H1 (cell line): Measurements from ENCODE around the gene ARHGAP24. TPM values are rescaled to one million over a fixed set of nuclear protein-coding genes. Genes with fewer than 3 reads are reported as not detected.

Source experiments
- CTCF ChIA-PET: fragments of 300-600 bp; sonication (Branson Sonifier 250); formaldehyde crosslinking; loops from one replicate; lab custom pipeline; 2021; ENCODE audit not compliant: partially characterized antibody; lab: Charles Lee
- POLR2A ChIA-PET: fragments of 300-600 bp; sonication (Branson Sonifier 250); formaldehyde crosslinking; loops from one replicate; lab custom pipeline; 2021; ENCODE audit warnings: inconsistent platforms; ENCODE audit not compliant: partially characterized antibody; lab: Charles Lee
- DNase-seq, 2 experiments: peaks; one replicate each; pipeline versions ENCODE4 v3.0.0 to v3.0.0-alpha.2; 2010 to 2022; ENCODE audit warnings: low spot score in 2 of 2, low read depth in 1 of 2, mixed read lengths in 1 of 2
- FAIRE-seq: peaks from 2 replicates; lab custom pipeline; 2011; peaks lifted over from hg19 to GRCh38; lab: Jason Lieb, UNC
- H2AFZ ChIP-seq: 2 replicates; pipeline ENCODE4 v1.8.1; 2012; ENCODE audit warnings: low read length, inconsistent platforms
- H2AK5ac ChIP-seq: 2 replicates; pipeline ENCODE4 v1.6.1; 2013; ENCODE audit warnings: low read depth, low read length
- H2BK120ac ChIP-seq: replicated peaks from 2 replicates; pipeline ENCODE3; 2013; ENCODE audit warnings: low read depth, low read length, inconsistent platforms
- H2BK12ac ChIP-seq: 2 replicates; pipeline ENCODE4 v1.6.1; 2013; ENCODE audit warnings: low read depth, low read length
- H2BK15ac ChIP-seq: 2 replicates; pipeline ENCODE4 v1.6.1; 2013; ENCODE audit warnings: low read length
- H2BK20ac ChIP-seq: 2 replicates; pipeline ENCODE4 v1.6.1; 2013; ENCODE audit warnings: low read length
- H2BK5ac ChIP-seq: 2 replicates; pipeline ENCODE4 v1.6.1; 2013; ENCODE audit warnings: low read depth, low read length
- H3K14ac ChIP-seq: 2 replicates; pipeline ENCODE4 v1.6.1; 2013; ENCODE audit warnings: inconsistent platforms; ENCODE audit not compliant: insufficient read length
- H3K18ac ChIP-seq: 2 replicates; pipeline ENCODE4 v1.6.1; 2013; ENCODE audit warnings: low read length; ENCODE audit errors: extremely low read depth
- H3K23ac ChIP-seq: 2 replicates; pipeline ENCODE4 v1.6.1; 2013; ENCODE audit warnings: inconsistent platforms; ENCODE audit not compliant: insufficient read length
- H3K23me2 ChIP-seq: 2 replicates; pipeline ENCODE4 v1.6.1; 2013; ENCODE audit warnings: low read depth, low read length
- H3K27ac ChIP-seq: 2 replicates; pipeline ENCODE4 v1.6.1; 2011; ENCODE audit warnings: low read depth, low read length, inconsistent platforms
- H3K27me3 ChIP-seq, 4 experiments: replicated peaks in 1 of 4; 1 replicate in 1 of 4; 2 replicates in 3 of 4; pipeline versions ENCODE4 v1.6.1 to v1.8.1; 2011 to 2013; ENCODE audit warnings: low read length in 3 of 4, mild to moderate bottlenecking in 3 of 4, inconsistent platforms in 2 of 4, mixed read lengths in 2 of 4, moderate library complexity in 1 of 4; ENCODE audit not compliant: control insufficient read depth in 3 of 4, insufficient read depth in 3 of 4; ENCODE audit errors: extremely low read depth in 1 of 4
- H3K36me3 ChIP-seq, 4 experiments: 2 replicates each; pipeline versions ENCODE4 v1.6.1 to v1.8.1; 2011 to 2013; ENCODE audit warnings: mild to moderate bottlenecking in 4 of 4, low read length in 3 of 4, moderate library complexity in 2 of 4, control low read depth in 1 of 4, inconsistent platforms in 1 of 4; ENCODE audit not compliant: insufficient read depth in 4 of 4, control insufficient read depth in 2 of 4
- H3K4ac ChIP-seq: replicated peaks from 2 replicates; pipeline ENCODE3; 2013; ENCODE audit warnings: low read length, low read depth, mixed read lengths, inconsistent platforms; ENCODE audit not compliant: insufficient read length
- H3K4me1 ChIP-seq, 4 experiments: replicated peaks in 1 of 4; 1 replicate in 1 of 4; 2 replicates in 3 of 4; pipeline versions ENCODE4 v1.6.1 to v1.8.1; 2011 to 2013; ENCODE audit warnings: low read length in 3 of 4, inconsistent platforms in 2 of 4, mixed read lengths in 1 of 4; ENCODE audit not compliant: insufficient read depth in 4 of 4, control insufficient read depth in 3 of 4
- H3K4me2 ChIP-seq, 2 experiments: 2 replicates each; pipeline versions ENCODE4 v1.6.1 to v1.8.1; 2011 to 2013; ENCODE audit warnings: low read depth in 2 of 2, low read length in 2 of 2, control low read depth in 1 of 2, inconsistent platforms in 1 of 2, mild to moderate bottlenecking in 1 of 2; ENCODE audit not compliant: insufficient read depth in 1 of 2
- H3K4me3 ChIP-seq, 4 experiments: fragments of 200-600, 300-600 bp in 1 of 4; sonication (generic), shearing (Covaris generic), sonication (Bioruptor Twin) in 1 of 4; 2 replicates each; pipeline versions ENCODE4 v1.5.1 to v1.8.1; 2011 to 2016; ENCODE audit warnings: low read length in 4 of 4, low read depth in 3 of 4, control low read depth in 2 of 4, inconsistent platforms in 2 of 4, mild to moderate bottlenecking in 2 of 4, mixed read lengths in 1 of 4, moderate library complexity in 1 of 4; ENCODE audit not compliant: insufficient read depth in 2 of 4; ENCODE audit errors: extremely low read depth in 1 of 4
- H3K56ac ChIP-seq: replicated peaks from 2 replicates; pipeline ENCODE3; 2013; ENCODE audit warnings: low read depth, mild to moderate bottlenecking, mixed read lengths, low read length, inconsistent platforms; ENCODE audit not compliant: insufficient read length
- H3K79me1 ChIP-seq: 2 replicates; pipeline ENCODE4 v1.6.1; 2013; ENCODE audit warnings: low read depth, low read length, control low read depth
- H3K79me2 ChIP-seq, 2 experiments: 2 replicates each; pipeline versions ENCODE4 v1.6.1 to v1.8.1; 2012 to 2013; ENCODE audit warnings: low read length in 2 of 2, mild to moderate bottlenecking in 2 of 2, inconsistent platforms in 1 of 2; ENCODE audit not compliant: insufficient read depth in 2 of 2, control insufficient read depth in 1 of 2
- H3K9ac ChIP-seq, 4 experiments: replicated peaks in 1 of 4; 1 replicate in 1 of 4; 2 replicates in 3 of 4; pipeline versions ENCODE4 v1.6.1 to v1.8.1; 2011 to 2013; ENCODE audit warnings: low read depth in 3 of 4, low read length in 3 of 4, control low read depth in 2 of 4, mild to moderate bottlenecking in 2 of 4, moderate library complexity in 2 of 4, inconsistent platforms in 1 of 4; ENCODE audit errors: extremely low read depth in 1 of 4
- H3K9me3 ChIP-seq, 2 experiments: 2 replicates each; pipeline versions ENCODE4 v1.6.1 to v1.8.1; 2012 to 2013; ENCODE audit warnings: mild to moderate bottlenecking in 2 of 2, moderate library complexity in 2 of 2, control low read depth in 1 of 2, inconsistent platforms in 1 of 2, low read depth in 1 of 2, low read length in 1 of 2, mixed read lengths in 1 of 2; ENCODE audit not compliant: insufficient read depth in 2 of 2
- H4K20me1 ChIP-seq, 2 experiments: replicated peaks in 1 of 2; 2 replicates each; pipeline versions ENCODE3 to v1.8.1; 2011 to 2013; ENCODE audit warnings: inconsistent platforms in 2 of 2, low read length in 2 of 2, mild to moderate bottlenecking in 1 of 2; ENCODE audit not compliant: insufficient read depth in 2 of 2, control insufficient read depth in 1 of 2
- H4K5ac ChIP-seq: 2 replicates; pipeline ENCODE4 v1.6.1; 2013; ENCODE audit warnings: low read length, low read depth, mixed read lengths, inconsistent platforms; ENCODE audit not compliant: insufficient read length
- H4K8ac ChIP-seq: 2 replicates; pipeline ENCODE4 v1.8.0; 2013; ENCODE audit warnings: mild to moderate bottlenecking, moderate library complexity, low read length, inconsistent platforms; ENCODE audit not compliant: insufficient read depth; ENCODE audit errors: extremely low read depth
- H4K91ac ChIP-seq: replicated peaks from 2 replicates; pipeline ENCODE3; 2013; ENCODE audit warnings: low read length, mixed read lengths, inconsistent platforms; ENCODE audit not compliant: insufficient read length
- ATF3 ChIP-seq: IDR thresholded peaks from 2 replicates; pipeline ENCODE4 v1.6.1; 2011; ENCODE audit warnings: low read depth, mild to moderate bottlenecking, low read length; ENCODE audit not compliant: insufficient read depth
- CHD2 ChIP-seq: IDR thresholded peaks from 2 replicates; pipeline ENCODE4 v1.6.1; 2012; ENCODE audit warnings: low read length, improper control_type of control experiment
- CTBP2 ChIP-seq: IDR thresholded peaks from 2 replicates; pipeline ENCODE4 v1.7.0; 2011; ENCODE audit warnings: borderline replicate concordance, mild to moderate bottlenecking, moderate library complexity, mixed read lengths, low read length; ENCODE audit not compliant: insufficient read depth, insufficient read length
- EP300 ChIP-seq, 2 experiments: IDR thresholded peaks; 1 replicate in 1 of 2; 2 replicates in 1 of 2; pipeline ENCODE4 v1.6.1; 2011 to 2012; ENCODE audit warnings: low read depth in 2 of 2, low read length in 2 of 2, mild to moderate bottlenecking in 2 of 2, borderline replicate concordance in 1 of 2, inconsistent platforms in 1 of 2, moderate library complexity in 1 of 2
- GABPA ChIP-seq: IDR thresholded peaks from 2 replicates; pipeline ENCODE4 v1.6.1; 2011; ENCODE audit warnings: mild to moderate bottlenecking, low read length, moderate library complexity, borderline replicate concordance; ENCODE audit not compliant: insufficient read depth
- KDM4A ChIP-seq: IDR thresholded peaks from one replicate; pipeline ENCODE4 v1.7.1; 2012; ENCODE audit warnings: low read depth, mild to moderate bottlenecking, moderate library complexity, low read length, inconsistent platforms; ENCODE audit not compliant: severe bottlenecking
- SIRT6 ChIP-seq: IDR thresholded peaks from one replicate; pipeline ENCODE4 v1.7.1; 2012; ENCODE audit warnings: low read length, inconsistent platforms
- SP4 ChIP-seq: IDR thresholded peaks from 2 replicates; pipeline ENCODE4 v1.6.1; 2012; ENCODE audit warnings: low read length, inconsistent platforms
- TAF1 ChIP-seq: IDR thresholded peaks from 2 replicates; pipeline ENCODE4 v1.6.1; 2011; ENCODE audit warnings: mild to moderate bottlenecking, low read depth, low read length
- TCF12 ChIP-seq: IDR thresholded peaks from 2 replicates; pipeline ENCODE4 v1.6.1; 2011; ENCODE audit warnings: low read depth, mild to moderate bottlenecking, low read length
- WGBS, 2 experiments: shearing (Covaris generic) in 1 of 2; methylation state at CpG; one replicate each; pipeline versions ENCODE4 v1.1.6 to v1.1.7; 2013 to 2015; ENCODE audit warnings: low lambda C conversion rate in 2 of 2, mixed read lengths in 2 of 2, inconsistent platforms in 1 of 2, low coverage in 1 of 2, missing lambda C conversion rate in 1 of 2; ENCODE audit not compliant: insufficient replicate concordance in 2 of 2, insufficient coverage in 1 of 2, insufficient read length in 1 of 2; ENCODE audit errors: extremely low coverage in 1 of 2, missing lambda C conversion rate in 1 of 2; 5-methylcytosine and 5-hydroxymethylcytosine counted together
- polyA plus RNA-seq, 7 experiments: library from polyadenylated mRNA; depleted of rRNA in 3 of 7; stranded (reverse) in 5 of 7; unstranded in 2 of 7; fragments of >200 nt in 5 of 7; fragments of 200-250 nt in 2 of 7; gene quantifications; 1 replicate in 5 of 7; 2 replicates in 1 of 7; 4 replicates in 1 of 7; pipeline versions ENCODE4 v1.2.1 to v1.2.3, GENCODE V29; 2011 to 2013; ENCODE audit warnings: missing spikeins in 2 of 7, mixed read lengths in 2 of 7
- total RNA-seq: library from RNA; stranded (reverse); fragmentation: NEBNext Ultra II Directional; extraction: Animal tissue kit (Norgen Biotek cat#: 25700); gene quantifications from 2 replicates; pipeline ENCODE4 v1.2.1, GENCODE V29; 2021
- TF ChIP-seq, protein P1 (sequence below), 3 experiments: IDR thresholded peaks; 1 replicate in 2 of 3; 2 replicates in 1 of 3; pipeline versions ENCODE4 v1.5.1 to v1.6.1; 2011; ENCODE audit warnings: low read length in 3 of 3, mild to moderate bottlenecking in 3 of 3, inconsistent platforms in 2 of 3, low read depth in 1 of 3, moderate library complexity in 1 of 3; ENCODE audit not compliant: insufficient read depth in 1 of 3; ENCODE audit errors: control extremely low read depth in 1 of 3

The ARHGAP24 gene
- total and polyA plus RNA-seq, 2 of the 8 experiments (the other 6 are each of a cell fraction or from before 2014, with no cell fraction given): 0.08 to 0.50 TPM

GRCh38 chr4:85772470-85772869 lies 297.5 kb downstream of the ARHGAP24 start:
- Histone ChIP-seq H3K27me3 (no peaks in the 10 kb centered on the region), H3K4me3 (no peak overlapping the region), H3K14ac (no peak overlapping the region), H2BK15ac (no peak overlapping the region), H3K36me3 (no peaks in the 10 kb centered on the region), H3K56ac (no peak overlapping the region), H4K8ac (no peak overlapping the region), H4K91ac (no peak overlapping the region), H3K18ac (no peak overlapping the region), H2BK12ac (no peak overlapping the region), H2AFZ (no peak overlapping the region), H4K5ac (no peak overlapping the region), H2BK20ac (no peak overlapping the region), H3K4ac (no peak overlapping the region), H3K4me2 (no peak overlapping the region), H4K20me1 (no peaks in the 10 kb centered on the region), H3K4me1 (peaks cover 0 to 5% (median 0%) of the 10 kb centered on the region in 4 experiments; a peak in 2 of 7 replicates), H3K23me2 (no peaks in the 10 kb centered on the region), H2BK5ac (no peak overlapping the region), H2BK120ac (no peak overlapping the region), H3K9ac (no peak overlapping the region), H2AK5ac (no peak overlapping the region), H3K9me3 (no peaks in the 10 kb centered on the region), H3K27ac (no peak overlapping the region), H3K79me1 (no peaks in the 10 kb centered on the region), H3K79me2 (no peaks in the 10 kb centered on the region), H3K23ac (no peak overlapping the region)
- WGBS, 2 experiments: 82% methylated on average over 1 of the region's 1 CpG; no CpG with 5 or more reads in 1 of the 2 experiments
- POLR2A ChIA-PET: no interaction called here
- no peak for FAIRE-seq
- CTCF ChIA-PET: interaction anchor here (0.6 to 1.5 kb wide), 2 partner anchors 24 to 1103 kb away, joined by 3 to 8 read pairs; no protein-coding TSS in a partner anchor
- no peak for DNase-seq
- TF ChIP-seq ATF3: no peak
- no peak for TF ChIP-seq SIRT6
- TF ChIP-seq, protein P1, sequence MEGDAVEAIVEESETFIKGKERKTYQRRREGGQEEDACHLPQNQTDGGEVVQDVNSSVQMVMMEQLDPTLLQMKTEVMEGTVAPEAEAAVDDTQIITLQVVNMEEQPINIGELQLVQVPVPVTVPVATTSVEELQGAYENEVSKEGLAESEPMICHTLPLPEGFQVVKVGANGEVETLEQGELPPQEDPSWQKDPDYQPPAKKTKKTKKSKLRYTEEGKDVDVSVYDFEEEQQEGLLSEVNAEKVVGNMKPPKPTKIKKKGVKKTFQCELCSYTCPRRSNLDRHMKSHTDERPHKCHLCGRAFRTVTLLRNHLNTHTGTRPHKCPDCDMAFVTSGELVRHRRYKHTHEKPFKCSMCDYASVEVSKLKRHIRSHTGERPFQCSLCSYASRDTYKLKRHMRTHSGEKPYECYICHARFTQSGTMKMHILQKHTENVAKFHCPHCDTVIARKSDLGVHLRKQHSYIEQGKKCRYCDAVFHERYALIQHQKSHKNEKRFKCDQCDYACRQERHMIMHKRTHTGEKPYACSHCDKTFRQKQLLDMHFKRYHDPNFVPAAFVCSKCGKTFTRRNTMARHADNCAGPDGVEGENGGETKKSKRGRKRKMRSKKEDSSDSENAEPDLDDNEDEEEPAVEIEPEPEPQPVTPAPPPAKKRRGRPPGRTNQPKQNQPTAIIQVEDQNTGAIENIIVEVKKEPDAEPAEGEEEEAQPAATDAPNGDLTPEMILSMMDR (IDR thresholded peaks at IDR 0.05; ENCODE audit: control extremely low read depth in 1 of 3, insufficient read depth in 1 of 3, low read depth in 1 of 3, low read length in 3 of 3): no peak
- no peak for TF ChIP-seq CTBP2
- TF ChIP-seq SP4: no peak
- TF ChIP-seq GABPA: no peak
- TF ChIP-seq CHD2: no peak
- no peak for TF ChIP-seq TAF1
- TF ChIP-seq EP300 (IDR thresholded peaks at IDR 0.05; ENCODE audit: borderline replicate concordance in 1 of 2, low read depth in 2 of 2, low read length in 2 of 2): no peak
- TF ChIP-seq KDM4A: no peak
- no peak for TF ChIP-seq TCF12
